ENCODE results near the gene ITGB4. TPM values are rescaled to one million over a fixed set of nuclear protein-coding genes. Genes with fewer than 3 reads are reported as not detected.

Gene ITGB4
- total RNA-seq, 2 experiments from 2014 or later = 0.67 to 1.1 TPM

DNA sequence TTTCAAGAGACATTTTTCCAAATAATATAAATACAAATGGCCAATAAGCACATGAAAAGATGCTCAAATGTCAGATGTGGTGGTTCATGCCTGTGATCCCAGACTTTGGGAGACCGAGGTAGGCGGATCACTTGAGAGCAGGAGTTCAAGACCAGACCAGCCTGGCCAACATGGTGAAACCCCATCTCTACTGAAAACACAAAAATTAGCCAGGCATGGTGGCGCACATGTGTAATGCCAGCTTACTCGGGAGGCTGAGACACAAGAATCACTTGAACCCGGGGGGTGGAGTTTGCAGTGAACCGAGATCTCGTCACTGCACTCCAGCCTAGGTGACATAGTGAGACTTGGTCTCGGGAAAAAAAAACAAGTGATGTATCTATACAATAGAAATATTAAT is 46.6 kb downstream of the ITGB4 start:
- POLR2A ChIA-PET = no interaction called here

GRCh38 chr17:75769536-75769935 is 48.3 kb downstream of the ITGB4 start:
- no peaks in the 10 kb centered on the region for H3K9me3 Mint-ChIP-seq
- POLR2A ChIA-PET = interaction anchor here (1.3 to 1.5 kb wide), 2 partner anchors 9 to 11 kb away, joined by 3 to 5 read pairs; no protein-coding TSS in a partner anchor
- H3K36me3 Mint-ChIP-seq = peaks cover 2% of the 10 kb centered on the region
- H3K27ac Mint-ChIP-seq = no peak overlapping the region
- no peak for DNase-seq
- CTCF ChIA-PET = interaction anchor here (1.3 kb wide), 1 partner anchor 16 kb away, joined by 10 read pairs; no protein-coding TSS in a partner anchor
- H3K27me3 Mint-ChIP-seq = no peaks in the 10 kb centered on the region
- intact Hi-C loops (cut with micrococcal nuclease) = no loop called here
- no peak overlapping the region for H3K4me3 Mint-ChIP-seq
- H3K4me1 Mint-ChIP-seq (ENCODE audit: low read depth) = no peaks in the 10 kb centered on the region

More for the DNA sequence above, 46.6 kb downstream of the ITGB4 start:
- Mint-ChIP-seq H3K36me3 (no peaks in the 10 kb centered on the region), H3K9me3 (no peaks in the 10 kb centered on the region), H3K4me1 (ENCODE audit: low read depth) (peaks cover 8% of the 10 kb centered on the region), H3K27me3 (no peaks in the 10 kb centered on the region), H3K4me3 (no peak overlapping the region), H3K27ac (no peak overlapping the region)
- no peak for DNase-seq
- intact Hi-C loops (cut with micrococcal nuclease) = no loop called here
- CTCF ChIA-PET = interaction anchor here (0.8 kb wide), 1 partner anchor 15 kb away, joined by 3 read pairs; no protein-coding TSS in a partner anchor

DNA sequence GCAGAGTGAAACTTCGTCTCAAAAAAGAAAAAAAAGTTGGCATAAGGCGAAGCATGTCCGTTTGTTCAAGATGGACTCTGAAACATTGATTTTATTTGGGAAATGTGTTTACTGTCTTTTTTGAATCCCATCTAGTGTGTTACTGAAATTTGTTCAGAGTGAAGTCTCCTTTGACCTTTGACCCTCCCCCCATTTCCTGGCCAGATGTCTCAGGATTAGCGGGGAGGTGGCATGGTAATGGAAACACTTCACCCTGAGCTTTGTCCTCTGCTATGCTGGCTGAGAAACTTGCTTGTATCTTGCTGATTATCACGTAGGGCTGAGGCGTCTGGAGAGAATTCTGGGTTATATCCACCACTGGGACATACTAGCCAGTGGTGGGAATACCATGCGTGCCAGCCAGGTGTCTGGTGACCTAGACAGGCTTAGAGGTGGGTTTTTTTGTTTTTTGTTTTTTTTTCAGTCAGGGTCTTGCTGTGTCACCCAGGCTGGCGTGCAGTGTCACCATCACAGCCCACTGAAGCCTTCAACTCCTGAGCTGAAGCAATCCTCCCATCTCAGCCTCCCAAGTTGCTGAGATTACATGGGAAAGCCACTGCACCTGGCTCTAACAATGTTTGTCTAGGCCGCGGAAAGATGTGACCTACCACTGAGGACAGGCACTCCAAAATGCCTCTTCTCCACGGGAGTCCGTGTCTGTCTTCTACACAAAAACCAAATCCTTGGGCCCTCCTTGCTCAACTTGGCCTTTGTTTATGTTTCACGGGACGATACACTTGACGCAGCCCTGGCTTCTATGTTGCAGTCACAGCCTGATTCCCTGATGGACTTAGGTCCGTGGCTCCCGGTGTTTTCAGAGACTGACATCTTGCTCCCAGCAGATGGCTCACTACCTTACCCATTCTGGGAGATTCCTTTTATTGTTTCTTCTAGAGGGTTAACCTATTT is 50.3 kb downstream of the ITGB4 start:
- Mint-ChIP-seq H3K36me3 (peaks cover 13% of the 10 kb centered on the region), H3K27ac (no peak overlapping the region), H3K27me3 (no peaks in the 10 kb centered on the region), H3K9me3 (no peaks in the 10 kb centered on the region), H3K4me3 (no peak overlapping the region), H3K4me1 (ENCODE audit: low read depth) (peaks cover 7% of the 10 kb centered on the region)
- CTCF ChIA-PET = interaction anchor here (1.3 kb wide), 2 partner anchors 79 to 84 kb away, joined by 3 to 4 read pairs; partner anchors contain the start of gene WBP2
- no peak for DNase-seq
- POLR2A ChIA-PET = interaction anchor here (1.7 kb wide), 1 partner anchor 15 kb away, joined by 5 read pairs; no protein-coding TSS in a partner anchor
- intact Hi-C loops (cut with micrococcal nuclease) = no loop called here

DNA sequence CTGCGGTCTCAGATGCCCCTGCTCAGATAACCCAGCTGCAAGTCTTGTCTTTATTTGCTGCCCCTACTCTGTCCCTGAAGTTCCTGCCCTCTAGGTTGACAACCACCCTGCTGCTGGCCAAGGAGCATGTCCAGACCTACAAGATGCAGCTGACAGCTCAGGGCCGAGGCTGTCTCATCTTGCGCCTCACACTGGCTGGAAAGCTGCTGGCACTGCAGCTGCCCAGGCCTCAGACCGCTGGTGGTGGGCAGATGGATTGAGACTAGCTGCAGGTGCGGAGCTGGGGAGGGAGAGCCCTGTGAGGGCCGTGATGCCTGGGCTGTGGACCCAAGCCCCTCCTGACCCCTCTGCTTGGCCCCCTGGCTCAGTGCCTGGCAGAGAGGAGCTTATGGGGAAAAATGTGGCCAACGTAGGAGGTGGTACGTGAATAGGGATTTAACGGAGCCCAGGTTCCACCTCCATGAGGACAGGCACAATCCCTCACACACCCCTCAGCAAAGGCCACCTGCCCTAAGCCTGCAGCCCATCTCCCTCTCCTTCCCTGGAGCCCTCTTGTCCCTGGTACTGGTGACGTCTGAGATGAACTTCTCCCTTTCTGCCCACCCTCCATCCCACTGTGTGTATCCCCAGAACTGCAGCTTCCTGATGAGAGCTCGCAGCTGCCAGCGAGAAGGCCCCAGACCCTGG is 52.0 kb downstream of the ITGB4 start:
- no peak for DNase-seq
- Mint-ChIP-seq H3K36me3 (peaks cover 29% of the 10 kb centered on the region), H3K9me3 (no peaks in the 10 kb centered on the region), H3K27ac (no peak overlapping the region), H3K4me3 (no peak overlapping the region), H3K27me3 (no peaks in the 10 kb centered on the region), H3K4me1 (ENCODE audit: low read depth) (peaks cover 22% of the 10 kb centered on the region)
- ChIA-PET CTCF (interaction anchor here (0.9 to 3.2 kb wide), 6 partner anchors 9 to 123 kb away, joined by 3 to 19 read pairs (median 4); partner anchors contain the start of gene GALK1), POLR2A (interaction anchor here (0.8 to 5.4 kb wide), 5 partner anchors 8 to 19 kb away, joined by 3 to 69 read pairs (median 4); partner anchors contain the start of genes GALK1 and UNK)
- intact Hi-C loops (cut with micrococcal nuclease) = no loop called here

- intact Hi-C loops (cut with micrococcal nuclease) = no loop called here
- no peak for DNase-seq
These were observed 52.7 kb downstream of the ITGB4 start for GRCh38 chr17:75773808-75774470.

GRCh38 chr17:75774471-75774990 is 53.3 kb downstream of the ITGB4 start:
- H3K9me3 Mint-ChIP-seq = no peaks in the 10 kb centered on the region
- H3K4me3 Mint-ChIP-seq = no peak overlapping the region
- H3K27me3 Mint-ChIP-seq = peaks cover 2% of the 10 kb centered on the region
- intact Hi-C loops (cut with micrococcal nuclease) = no loop called here
- CTCF ChIA-PET = interaction anchor here (1.7 to 3.2 kb wide), 4 partner anchors 10 to 53 kb away, joined by 6 to 19 read pairs (median 14); partner anchors contain the start of gene GALK1
- POLR2A ChIA-PET = interaction anchor here (0.7 to 5.4 kb wide), 7 partner anchors 8 to 56 kb away, joined by 3 to 69 read pairs (median 11); partner anchors contain the start of genes GALK1 and UNK
- peak overlapping the region; percentile 96 for H3K27ac Mint-ChIP-seq
- H3K36me3 Mint-ChIP-seq = peaks cover 37% of the 10 kb centered on the region
- H3K4me1 Mint-ChIP-seq (ENCODE audit: low read depth) = peaks cover 24% of the 10 kb centered on the region
- no peak for DNase-seq

More at GRCh38 chr17:75773808-75774470, 52.7 kb downstream of the ITGB4 start:
- H3K4me1 Mint-ChIP-seq (ENCODE audit: low read depth) = peaks cover 24% of the 10 kb centered on the region
- peaks cover 36% of the 10 kb centered on the region for H3K36me3 Mint-ChIP-seq
- no peak overlapping the region for H3K27ac Mint-ChIP-seq
- peaks cover 2% of the 10 kb centered on the region for H3K27me3 Mint-ChIP-seq
- CTCF ChIA-PET = interaction anchor here (0.9 to 3.2 kb wide), 4 partner anchors 10 to 122 kb away, joined by 3 to 19 read pairs (median 12); partner anchors contain the start of gene GALK1
- POLR2A ChIA-PET = interaction anchor here (0.8 to 5.4 kb wide), 6 partner anchors 9 to 53 kb away, joined by 3 to 69 read pairs (median 12); partner anchors contain the start of genes GALK1 and UNK
- no peaks in the 10 kb centered on the region for H3K9me3 Mint-ChIP-seq
- no peak overlapping the region for H3K4me3 Mint-ChIP-seq

- peaks cover 27% of the 10 kb centered on the region for H3K4me1 Mint-ChIP-seq (ENCODE audit: low read depth)
- intact Hi-C loops (cut with micrococcal nuclease) = no loop called here
- H3K27ac Mint-ChIP-seq = peak overlapping the region; percentile 96
- CTCF ChIA-PET = interaction anchor here (1.7 to 4.2 kb wide), 5 partner anchors 10 to 52 kb away, joined by 6 to 35 read pairs (median 17); partner anchors contain the start of gene GALK1
- peak overlapping the region; percentile 9 for H3K4me3 Mint-ChIP-seq
- POLR2A ChIA-PET = interaction anchor here (0.7 to 5.4 kb wide), 11 partner anchors 8 to 74 kb away, joined by 3 to 69 read pairs (median 6); partner anchors contain the start of genes GALK1, UNC13D and UNK
- peaks cover 40% of the 10 kb centered on the region for H3K36me3 Mint-ChIP-seq
- no peak for DNase-seq
- no peaks in the 10 kb centered on the region for H3K9me3 Mint-ChIP-seq
- H3K27me3 Mint-ChIP-seq = peaks cover 4% of the 10 kb centered on the region
These were observed 53.9 kb downstream of the ITGB4 start for GRCh38 chr17:75774991-75775668.

DNA sequence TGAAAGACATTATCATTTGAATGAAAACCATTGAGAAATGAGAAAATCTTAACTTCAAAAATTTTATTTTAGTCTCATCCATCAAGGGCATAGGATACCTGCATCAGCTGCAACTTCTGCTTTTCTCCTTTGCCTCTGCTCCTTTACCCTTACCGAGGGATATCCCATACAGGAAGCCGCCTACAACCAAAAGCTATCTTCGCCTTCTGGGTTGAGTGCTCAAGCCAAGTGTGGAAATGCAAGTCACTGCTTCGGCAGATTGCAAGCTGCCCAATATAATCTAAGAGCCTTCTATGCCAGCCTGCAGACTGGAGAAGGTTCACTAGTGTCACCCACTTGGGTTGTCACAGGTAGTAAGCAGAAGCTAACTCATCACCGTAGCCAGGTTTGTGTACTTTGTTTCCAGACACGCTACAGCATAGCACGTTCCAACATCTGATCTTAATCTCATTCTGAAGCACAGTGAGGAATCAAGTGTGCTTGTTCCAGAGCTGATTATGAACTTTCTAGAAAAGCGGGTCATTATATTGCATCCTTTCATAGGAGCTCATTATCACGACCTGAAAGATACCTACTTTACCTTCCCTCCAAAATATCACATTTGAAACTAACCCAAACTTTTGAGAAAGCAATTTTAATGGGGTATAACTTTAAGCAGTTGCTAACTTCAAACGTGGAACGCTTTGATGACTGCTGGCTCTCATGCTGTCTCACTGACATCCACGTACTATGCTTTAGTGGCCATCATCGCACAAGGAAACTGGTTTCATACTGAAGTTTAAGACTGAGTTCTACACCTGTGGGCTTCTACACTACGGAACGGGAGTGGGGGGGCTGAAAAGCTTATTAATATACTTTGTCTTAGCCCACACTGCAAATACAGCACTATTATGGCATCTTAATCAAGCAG is 55.4 kb downstream of the ITGB4 start:
- Mint-ChIP-seq H3K36me3 (peaks cover 40% of the 10 kb centered on the region), H3K4me1 (ENCODE audit: low read depth) (peaks cover 28% of the 10 kb centered on the region), H3K27me3 (peaks cover 4% of the 10 kb centered on the region), H3K4me3 (peak overlapping the region; percentile 87), H3K9me3 (no peaks in the 10 kb centered on the region), H3K27ac (peak overlapping the region; percentile 96)
- CTCF ChIA-PET = interaction anchor here (0.6 to 4.2 kb wide), 9 partner anchors 9 to 250 kb away, joined by 3 to 35 read pairs (median 6); partner anchors contain the start of genes GALK1 and TRIM65
- intact Hi-C loops (cut with micrococcal nuclease) = loop anchor here (1.0 kb wide), 1 partner anchor 10 kb away; no protein-coding TSS in a partner anchor
- DNase-seq = peak; percentile 46
- POLR2A ChIA-PET = interaction anchor here (0.6 to 5.4 kb wide), 19 partner anchors 10 to 101 kb away, joined by 3 to 69 read pairs (median 4); partner anchors contain the start of genes GALK1, UNC13D, UNK and WBP2

DNA sequence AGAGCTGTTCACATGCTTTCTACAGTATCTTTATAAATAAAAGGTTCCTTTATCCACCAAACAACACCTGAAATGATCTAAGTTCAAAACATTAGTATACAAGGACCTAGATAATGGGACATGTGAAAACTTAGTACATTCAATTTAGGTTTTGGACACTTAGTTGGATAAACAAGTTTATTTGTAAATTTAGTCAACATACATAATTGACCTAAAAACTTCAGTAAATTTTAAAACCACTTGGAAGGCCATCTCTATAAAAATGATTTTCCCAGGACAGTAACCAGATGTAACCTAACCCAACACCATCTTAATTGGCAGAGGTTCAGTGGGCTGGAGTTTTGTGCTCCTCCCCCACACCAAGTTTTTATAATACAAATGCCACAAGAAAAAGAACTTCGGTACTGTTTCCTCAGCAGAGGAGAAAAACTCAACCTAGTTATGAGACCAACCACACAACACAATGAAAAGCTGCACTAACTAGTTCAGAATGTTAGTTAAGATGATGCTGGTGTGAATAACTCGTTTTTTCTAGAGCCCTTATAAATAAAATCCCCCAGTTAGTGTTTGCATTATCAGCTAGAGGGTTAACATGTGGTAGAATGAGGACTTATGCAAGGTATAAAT is 56.1 kb downstream of the ITGB4 start:
- DNase-seq = no peak
- H3K36me3 Mint-ChIP-seq = peaks cover 40% of the 10 kb centered on the region
- intact Hi-C loops (cut with micrococcal nuclease) = no loop called here

More for the DNA sequence above, 56.1 kb downstream of the ITGB4 start:
- no peaks in the 10 kb centered on the region for H3K9me3 Mint-ChIP-seq
- ChIA-PET POLR2A (interaction anchor here (0.8 to 5.4 kb wide), 13 partner anchors 9 to 100 kb away, joined by 3 to 69 read pairs (median 7); partner anchors contain the start of genes GALK1, UNK and WBP2), CTCF (interaction anchor here (1.5 to 4.2 kb wide), 6 partner anchors 8 to 52 kb away, joined by 4 to 35 read pairs (median 8); partner anchors contain the start of gene GALK1)
- peaks cover 4% of the 10 kb centered on the region for H3K27me3 Mint-ChIP-seq
- H3K4me1 Mint-ChIP-seq (ENCODE audit: low read depth) = peaks cover 29% of the 10 kb centered on the region
- peak overlapping the region; percentile 87 for H3K4me3 Mint-ChIP-seq
- peak overlapping the region; percentile 96 for H3K27ac Mint-ChIP-seq

Data from activated CD4-positive, alpha-beta memory T cell treated with anti-CD3 and anti-CD28 coated beads for 36 hours (primary cell).